NCI-H1694 (cell line): ENCODE measurements around the gene MAP3K5.

Experiments
- DNase-seq: peaks from one replicate; lab custom pipeline; 2025; lab: John Stamatoyannopoulos, UW

The MAP3K5 gene

DNA sequence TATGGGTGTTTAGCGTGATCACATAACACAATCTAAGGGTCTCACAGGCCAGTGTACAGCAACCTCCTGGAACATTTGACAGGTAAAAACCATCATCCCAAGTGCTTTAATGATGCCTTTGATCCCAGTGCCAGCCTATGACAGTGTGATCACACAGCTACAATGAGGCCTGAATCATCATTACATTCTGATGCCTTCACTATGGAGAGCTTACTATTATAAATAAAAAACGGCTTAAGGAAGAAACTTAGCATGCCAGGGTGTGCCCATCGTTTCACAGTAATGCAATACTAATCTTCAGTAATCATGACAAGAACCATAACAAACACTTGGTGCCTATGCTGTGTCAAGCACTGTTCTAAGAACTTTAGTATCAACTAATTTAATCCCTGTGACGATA, 253.4 kb downstream of the MAP3K5 start:
- no peak for DNase-seq

DNA sequence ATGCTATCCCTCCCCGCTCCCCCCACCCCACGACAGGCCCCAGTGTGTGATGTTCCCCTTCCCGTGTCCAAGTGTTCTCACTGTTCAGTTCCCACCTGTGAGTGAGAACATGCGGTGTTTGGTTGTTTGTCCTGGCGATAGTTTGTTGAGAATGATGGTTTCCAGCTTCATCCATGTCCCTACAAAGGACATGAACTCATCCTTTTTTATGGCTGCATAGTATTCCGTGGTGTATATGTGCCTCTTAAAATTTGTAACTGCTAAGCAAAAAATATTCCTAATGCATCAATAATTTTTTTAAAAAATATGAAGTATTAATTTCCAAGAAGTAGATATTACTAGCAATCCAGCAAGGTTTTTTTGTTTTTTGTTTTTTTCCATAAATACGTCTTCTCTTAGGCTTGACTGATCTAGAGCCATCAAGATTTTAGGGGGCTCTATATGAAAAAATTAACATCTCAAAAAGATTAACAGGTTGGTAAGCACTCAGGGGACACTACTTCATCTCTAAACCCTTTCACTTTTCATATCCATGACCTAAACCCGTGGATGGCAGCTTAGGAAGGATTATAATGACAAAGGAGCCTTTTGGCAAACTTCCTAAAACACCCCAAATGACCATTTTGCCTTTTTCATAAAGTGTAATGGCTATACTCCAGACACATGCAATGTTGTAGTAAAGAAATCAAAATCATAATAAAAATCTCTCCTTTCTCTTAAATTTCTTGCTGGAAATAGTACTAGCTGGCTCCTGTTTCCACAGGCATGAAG, 256.2 kb downstream of the MAP3K5 start:
- no peak for DNase-seq

DNA sequence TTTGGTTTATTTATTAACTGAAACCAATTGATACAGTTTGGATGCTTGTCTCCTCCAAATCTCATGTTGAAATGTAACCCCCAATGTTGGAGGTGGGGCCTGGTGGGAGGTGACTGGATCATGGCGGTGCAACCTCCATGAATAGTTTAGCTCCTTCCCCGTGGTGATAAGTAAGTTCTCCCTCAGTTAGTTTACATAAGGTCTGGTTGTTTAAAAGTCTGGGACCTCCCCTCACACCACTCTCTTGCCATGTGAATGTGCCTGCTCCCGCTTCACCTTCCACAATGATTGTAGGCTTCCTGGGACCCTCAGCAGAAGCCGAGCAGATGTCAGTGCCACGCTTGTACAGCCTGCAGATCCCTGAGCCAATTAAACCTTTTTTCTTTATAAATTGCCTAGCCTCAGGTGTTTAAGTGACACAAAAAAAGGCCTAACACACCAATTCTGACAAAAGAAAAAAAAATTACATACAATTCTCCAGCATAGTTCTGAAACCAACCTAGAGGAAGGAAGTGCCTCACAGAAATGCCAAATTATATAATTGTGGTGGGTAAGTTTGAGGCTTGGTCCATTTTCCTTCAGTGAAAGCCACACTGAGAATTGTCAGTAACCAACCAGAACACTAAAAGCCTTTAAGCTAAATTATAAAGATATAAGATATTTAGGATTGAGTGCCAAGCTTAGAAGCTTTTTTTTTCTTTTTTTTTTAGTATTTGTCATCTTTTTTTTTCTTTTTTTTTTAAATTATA, 257.1 kb downstream of the MAP3K5 start:
- no peak for DNase-seq

DNA sequence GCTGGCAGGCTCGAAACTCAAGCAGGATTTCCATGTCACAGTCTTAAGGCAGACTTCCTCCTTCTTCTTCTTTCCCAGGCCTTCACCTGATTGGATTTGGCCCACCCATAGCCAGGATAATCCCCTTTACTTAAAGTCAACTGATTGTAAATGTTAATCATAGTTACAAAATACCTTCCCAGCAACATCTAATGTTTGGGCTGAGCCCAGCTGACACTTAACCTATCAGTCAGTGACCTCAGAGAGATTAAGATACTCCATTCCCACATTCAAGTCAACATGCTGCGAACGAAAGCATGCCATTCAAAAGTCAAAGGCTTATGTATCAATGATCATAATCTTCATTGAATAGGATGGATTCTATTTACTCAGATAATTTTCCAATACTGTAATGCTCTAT, 258.0 kb downstream of the MAP3K5 start:
- no peak for DNase-seq

DNA sequence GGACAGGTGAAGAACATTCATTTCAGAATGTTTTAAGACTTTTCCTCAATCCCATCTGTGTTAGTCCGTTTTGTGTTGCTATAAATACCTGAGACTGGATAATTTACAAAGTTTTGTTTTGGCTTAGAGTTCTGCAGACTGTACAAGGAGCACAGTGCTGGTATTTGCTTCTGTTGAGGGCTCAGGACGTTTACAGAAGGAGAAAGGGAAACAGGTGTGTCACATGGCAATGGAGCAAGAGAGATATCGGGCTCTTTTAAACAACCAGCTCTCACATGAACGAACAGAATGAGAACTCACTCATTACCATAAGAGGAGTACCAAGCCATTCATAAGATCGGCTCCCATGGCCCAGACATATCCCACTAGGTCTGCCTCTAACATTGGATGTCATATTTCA, 258.8 kb downstream of the MAP3K5 start:
- no peak for DNase-seq

DNA sequence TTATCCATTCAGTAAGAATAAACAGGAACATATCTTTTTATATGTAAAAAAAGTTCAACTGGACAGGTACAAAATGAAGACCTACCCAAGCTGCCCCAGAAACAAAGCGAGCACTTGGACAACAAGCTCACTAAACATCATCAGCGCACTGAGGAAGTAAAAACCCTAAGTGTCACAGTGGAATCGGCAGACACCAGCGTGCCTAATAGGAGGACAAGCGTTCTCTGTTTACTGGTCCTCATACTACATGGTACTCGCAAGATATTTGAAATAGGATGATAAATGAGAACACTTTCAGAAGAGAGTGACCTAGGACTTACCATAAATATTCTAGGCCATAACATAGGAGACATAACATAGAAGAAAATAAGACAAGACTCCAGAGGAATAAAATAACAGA, 260.2 kb downstream of the MAP3K5 start:
- DNase-seq, result no peak

DNA sequence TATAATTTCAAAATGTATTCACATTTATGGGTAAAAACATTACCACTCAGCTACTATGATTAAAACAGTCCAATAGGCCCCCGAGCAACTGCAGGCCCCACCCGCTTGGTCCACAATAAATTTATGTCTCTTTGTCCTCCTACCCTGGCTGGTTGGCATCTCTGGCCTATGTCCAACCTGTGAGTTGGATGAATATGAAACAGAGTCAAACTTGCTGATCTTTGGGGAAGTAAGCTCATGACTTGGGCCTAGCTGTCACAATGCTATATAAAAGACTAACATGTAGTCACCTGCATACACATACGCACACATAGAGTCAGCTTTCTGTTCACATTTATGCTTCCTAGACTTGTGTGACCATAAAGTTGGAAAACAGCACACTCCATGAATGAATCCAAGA, 262.6 kb downstream of the MAP3K5 start:
- DNase-seq, result no peak

DNA sequence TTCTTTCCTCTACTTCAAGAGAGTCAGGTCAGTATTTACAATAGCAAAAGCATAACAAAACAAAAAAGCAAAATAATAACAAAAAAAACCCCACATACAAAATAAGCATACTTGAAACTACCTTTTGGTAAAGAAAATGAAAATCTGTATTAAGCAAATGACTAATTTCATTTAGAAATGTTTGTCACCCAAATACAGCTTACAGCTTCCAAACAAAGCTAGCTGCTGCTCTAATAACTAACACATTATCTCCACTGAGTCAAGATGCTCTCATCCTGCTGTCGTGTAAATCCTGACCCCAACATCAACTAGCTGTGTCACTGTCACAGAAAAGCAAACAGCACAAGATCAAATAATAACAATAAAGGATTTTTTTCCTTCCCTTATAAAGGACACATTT, 263.8 kb downstream of the MAP3K5 start:
- DNase-seq, result no peak

DNA sequence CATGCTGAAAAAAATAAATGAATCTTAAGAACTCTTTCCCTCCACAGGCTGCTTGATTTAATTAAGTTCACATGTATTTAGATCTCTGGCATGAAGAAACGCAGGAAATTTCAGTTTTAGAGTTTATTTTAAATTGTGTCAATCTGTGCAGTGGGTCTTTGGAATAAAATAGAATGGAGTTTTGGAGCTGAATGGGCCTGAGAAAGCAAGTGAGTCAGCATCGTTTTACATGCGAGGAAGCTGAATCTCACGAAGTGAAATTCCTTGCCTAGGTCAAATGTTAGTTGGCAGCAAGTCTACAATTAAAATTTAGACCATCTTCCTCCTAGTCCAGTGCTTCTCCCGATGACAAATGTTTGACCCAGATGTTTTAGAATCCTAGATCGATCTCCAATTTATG, 264.4 kb downstream of the MAP3K5 start:
- DNase-seq, result no peak

DNA sequence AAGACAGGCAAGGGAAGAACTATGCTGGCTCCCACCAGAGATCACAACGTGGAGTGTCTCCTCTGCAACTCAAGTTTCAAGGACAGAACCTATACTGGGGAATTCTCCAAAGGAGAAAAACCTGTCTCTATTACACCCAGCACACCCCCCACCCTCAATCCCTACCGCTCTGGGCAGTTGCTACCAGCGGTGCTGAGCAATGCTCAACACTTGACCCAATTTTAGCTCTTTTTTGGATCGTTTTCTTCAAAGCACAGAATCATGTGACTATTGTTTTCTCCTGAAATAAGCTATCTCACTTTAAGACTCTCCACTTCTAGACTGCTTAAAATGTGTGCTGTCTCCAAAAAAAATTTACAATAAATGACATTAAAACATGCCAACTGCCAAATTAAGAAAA, 265.3 kb downstream of the MAP3K5 start:
- no peak for DNase-seq

DNA sequence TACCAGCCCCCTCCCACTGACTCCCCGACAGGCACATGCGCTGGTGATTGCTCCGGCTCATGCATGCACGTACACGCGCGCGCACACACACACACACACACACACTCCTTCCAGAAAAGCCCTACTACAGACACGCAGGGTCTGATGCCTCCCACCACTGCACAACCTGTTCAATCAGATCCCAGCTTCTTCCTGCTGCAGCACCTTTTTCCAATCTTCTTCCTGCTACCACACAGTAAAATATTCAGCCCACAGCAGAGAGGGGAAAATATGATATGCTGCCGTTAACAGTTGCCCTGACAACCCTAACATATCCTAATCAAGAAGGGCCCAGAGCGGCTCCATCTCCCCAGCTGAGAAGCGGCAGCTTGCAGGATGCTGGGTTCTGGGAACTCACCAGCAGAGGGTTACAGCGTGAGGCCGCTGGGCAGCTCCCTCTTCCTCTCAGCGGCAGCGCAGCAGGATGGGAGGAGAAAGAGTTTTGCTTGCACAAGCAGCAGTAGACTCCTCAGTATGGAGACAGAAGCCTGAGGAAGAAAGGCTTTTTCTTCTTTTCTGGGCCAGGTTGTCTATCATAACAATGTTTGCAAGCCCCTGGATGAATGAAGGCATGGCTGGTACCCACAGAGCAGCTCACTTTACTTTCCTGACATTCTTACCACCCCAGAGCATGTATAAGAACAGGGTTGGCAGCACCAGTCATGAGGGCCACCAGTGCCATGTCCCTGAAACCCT, 265.9 kb downstream of the MAP3K5 start:
- DNase-seq, result peak; percentile 60

DNA sequence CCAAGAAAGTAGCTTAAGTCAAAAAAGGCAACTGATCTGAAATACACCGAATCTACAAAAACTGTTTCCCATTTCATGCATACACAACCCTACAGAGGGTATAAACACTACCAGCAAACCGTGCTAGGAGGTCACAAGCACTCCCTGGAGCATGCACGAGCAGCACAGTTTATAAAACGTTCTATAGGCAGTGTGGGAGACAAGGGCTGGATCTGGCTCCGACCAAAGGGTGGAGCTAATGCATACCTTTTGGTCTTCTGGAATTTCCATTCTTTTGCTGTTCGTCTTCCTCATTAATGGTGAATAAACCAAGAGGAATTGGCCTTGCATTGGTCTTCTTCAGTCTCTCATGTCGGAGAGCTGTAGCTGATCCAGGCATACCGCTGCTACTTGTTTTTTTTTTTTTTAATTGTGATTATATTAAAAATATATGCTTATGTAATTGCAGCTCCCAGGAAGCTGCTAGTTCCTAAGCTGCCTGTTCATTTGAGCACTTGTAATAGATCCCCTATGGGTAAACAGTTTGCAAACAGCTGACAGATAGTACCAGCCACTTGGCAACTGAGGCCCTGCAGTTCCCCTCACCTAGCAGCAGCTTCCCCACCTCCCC, 266.6 kb downstream of the MAP3K5 start:
- DNase-seq, result no peak

DNA sequence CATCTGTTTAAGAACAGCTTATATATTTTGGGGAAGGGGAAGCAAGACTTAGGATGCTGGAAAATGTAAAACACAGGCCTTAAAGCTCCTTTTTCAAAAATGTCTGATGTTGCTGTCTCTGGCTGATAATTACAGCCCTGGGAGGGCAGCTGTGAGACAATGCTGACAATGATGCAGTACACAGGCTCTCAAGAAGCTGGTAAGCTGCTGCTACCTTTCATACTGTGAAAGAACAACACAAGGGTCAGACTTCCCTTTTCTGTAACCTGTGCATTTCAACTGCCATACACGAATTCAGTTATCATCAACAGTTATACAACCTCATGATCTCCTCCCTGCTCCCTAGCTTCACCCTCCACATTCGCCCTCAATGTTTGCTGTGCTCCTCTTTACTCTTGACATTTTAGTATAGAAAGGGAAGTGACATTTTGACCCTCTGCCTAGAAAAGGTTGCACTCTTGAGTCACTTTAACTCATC, 267.3 kb downstream of the MAP3K5 start:
- DNase-seq, result no peak

DNA sequence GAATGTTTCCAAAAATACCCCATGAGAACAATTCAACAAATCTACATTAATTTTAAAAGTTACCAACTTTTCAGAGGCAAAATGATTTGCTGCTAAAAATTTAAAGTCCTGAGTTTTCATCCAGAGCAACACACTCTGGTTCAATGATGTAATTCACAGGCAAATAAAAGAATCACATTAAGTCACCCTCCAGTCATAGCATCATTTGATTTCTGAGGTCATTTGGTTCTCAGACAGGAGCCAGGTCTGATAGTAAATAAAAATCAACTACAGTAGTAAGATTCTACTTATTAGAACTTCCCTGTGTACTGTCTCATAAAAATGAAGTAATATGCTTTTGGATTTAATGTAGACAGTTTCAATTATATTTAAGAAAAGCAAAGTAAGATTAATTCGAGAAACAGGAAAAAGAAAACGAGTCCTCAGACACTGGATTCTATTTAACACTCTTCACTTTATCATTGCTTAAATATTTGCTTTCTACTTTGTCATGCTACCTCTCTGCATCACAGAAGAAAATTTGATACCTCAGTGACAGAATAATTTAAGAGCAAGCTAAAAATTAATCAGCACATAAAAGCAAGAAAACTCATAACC, 267.8 kb downstream of the MAP3K5 start:
- no peak for DNase-seq

DNA sequence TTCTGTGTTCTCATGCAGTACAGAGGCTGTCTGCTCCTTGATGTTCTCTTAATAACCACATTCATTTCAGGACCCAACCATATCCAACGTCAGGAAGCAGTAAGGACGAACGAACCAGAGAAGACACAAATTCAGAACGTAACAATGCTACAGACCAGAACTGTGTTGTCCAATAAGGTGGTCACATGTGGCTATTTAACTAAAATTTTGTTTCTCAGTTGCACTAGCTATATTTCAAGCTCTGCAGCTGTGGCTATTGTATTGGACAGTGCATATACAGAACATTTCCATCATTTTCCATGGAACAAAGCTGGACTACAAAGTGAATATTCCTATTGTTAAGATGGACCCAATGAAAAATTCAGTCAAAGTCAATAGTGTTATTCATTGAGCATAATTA, 269.1 kb downstream of the MAP3K5 start:
- DNase-seq, result no peak

DNA sequence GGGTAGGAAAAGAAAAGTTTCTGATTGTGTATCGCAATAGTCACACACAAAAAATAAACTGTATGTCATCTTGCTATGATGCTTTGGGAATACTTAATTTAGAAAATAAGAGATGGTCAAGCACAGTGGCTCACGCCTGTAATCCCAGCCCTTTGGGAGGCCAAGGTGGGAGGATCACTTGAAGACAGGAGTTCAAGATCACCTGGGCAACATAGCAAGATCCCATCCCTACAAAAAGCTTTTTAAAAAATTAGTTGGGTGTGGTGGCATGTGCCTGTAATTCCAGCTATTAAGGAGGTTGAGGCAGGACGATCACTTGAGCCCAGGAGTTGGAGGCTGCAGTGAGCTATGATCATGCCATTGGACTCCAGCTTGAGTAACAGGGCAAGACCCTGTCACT, 269.6 kb downstream of the MAP3K5 start:
- DNase-seq, result no peak

DNA sequence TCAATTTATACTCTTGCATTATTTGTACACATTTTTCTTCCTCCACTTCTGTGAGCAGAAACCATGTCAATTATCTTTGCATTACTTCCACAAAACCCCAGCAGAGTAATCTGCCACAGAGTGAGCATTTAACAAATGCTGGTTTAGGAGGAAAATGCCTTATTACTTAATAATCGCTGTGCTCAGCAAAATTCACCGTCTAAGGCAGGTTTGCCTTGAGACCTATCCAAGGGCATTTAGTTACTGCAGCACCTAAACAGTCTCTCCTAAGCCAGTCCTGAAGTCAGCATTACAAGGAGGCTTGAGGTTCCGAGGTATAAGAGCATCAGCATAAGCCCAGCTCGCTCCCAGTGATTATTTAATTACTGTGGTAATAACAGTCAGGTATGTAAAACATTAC, 270.4 kb downstream of the MAP3K5 start:
- DNase-seq, result no peak

DNA sequence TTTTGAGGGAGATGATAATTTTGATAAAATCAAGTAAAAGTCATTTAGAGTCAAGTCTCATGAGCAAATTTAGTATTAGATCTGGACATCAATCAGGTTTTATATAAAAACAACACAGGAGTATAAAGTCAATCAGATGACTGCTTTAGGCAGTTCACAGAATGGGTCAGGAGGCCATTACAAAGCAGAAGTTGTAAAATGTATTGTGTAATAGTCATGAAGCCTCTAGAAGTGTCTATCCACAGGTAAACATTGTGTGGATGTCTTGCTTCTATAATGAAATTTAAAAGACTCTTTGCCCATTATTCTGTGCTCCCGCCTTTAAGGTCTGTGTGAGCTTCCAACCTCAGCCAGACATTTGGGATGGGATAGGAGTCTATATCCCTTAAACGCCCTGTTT, 270.9 kb downstream of the MAP3K5 start:
- no peak for DNase-seq

DNA sequence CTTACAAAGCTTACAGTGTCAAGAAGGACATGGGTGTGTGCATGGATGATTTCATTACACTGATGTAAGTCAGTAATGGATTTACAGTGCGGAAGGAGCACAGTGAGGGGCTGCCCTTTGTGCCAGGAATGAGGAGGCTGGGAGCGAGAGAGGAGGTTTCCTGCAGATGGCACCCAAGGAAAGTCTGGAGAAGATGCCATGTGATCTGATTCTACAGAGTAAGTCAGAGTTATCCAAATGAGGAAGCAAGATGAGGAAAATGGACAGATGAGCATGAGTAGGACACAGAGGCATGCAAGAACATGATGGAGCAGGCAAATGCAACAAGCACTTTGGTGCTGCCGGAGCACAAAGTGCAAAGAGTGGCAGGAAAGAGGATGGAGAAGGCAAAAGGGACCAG, 271.8 kb downstream of the MAP3K5 start:
- no peak for DNase-seq

DNA sequence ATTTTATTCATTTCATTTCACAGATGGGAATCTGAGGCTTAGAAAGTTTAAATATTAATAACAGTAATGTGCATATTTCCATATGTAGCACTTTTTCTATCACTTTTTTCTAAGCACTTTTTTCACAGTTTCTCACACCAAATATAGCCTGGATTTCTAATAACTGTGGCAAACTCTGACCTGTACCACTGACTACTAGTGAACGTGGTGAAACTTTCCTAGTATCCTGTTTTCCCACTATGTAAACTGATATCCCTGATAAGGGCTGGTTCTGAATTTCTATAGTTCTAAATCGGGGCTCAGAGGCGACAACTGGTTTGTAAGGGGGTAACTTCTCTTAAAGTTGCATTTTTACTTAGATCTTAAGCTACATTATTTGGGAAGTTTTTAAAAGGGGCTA, 274.7 kb downstream of the MAP3K5 start:
- no peak for DNase-seq

DNA sequence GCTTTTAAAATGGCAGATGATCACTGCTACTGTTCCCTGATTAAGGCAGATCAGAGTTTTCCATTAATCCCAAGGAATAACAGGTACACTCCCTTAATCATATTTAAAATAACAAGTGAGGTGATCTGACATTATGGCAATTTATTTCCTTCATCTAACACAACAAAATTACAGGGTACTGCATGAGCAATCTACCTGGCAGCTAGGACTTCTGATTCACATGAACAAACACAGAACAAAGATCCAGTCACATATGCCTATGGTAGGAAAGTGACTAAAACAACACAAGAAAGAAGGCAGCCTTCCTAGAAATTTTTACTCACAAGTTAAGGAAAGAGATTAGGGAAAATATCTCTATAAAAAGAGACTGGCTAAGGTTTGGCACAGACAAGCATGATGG, 275.3 kb downstream of the MAP3K5 start:
- no peak for DNase-seq

DNA sequence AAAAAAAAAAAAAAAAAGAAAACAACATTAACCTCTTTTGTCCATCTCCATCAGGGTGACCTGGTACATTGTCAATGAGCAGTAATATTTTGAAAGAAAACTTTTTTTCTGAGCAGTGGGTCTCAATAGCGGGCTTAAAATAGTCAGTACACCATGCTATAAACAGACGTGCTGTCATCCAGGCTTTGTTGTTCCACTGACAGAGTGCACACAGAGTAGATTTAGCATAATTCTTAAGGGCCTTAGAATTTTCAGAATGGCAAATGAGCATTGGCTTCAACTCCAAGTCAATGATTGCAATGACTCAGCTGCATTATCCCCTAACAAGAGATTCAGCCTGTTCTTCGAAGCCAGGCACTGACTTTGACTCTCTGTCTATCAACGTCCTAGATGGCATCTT, 277.7 kb downstream of the MAP3K5 start:
- DNase-seq, result no peak
